Kidney tubule cell (primary cell): ENCODE measurements around the gene NFKBIA.
"Not testable (repeated sequence)": the region's sequence is repeated elsewhere in the genome, so short reads cannot be mapped to it uniquely, and the experiment has no call there.

Source experiments
- DNase-seq: peaks from one replicate; pipeline ENCODE4 v3.0.0-alpha.2; 2018; ENCODE audit warnings: low spot score

NFKBIA gene

GRCh38 chr14:35368583-35369392, 35.8 kb downstream of the NFKBIA start:
- peak; percentile 75 for DNase-seq

- DNase-seq: peak; percentile 16
Observed at GRCh38 chr14:35368139-35368460, 36.4 kb downstream of the NFKBIA start.

GRCh38 chr14:35367056-35367372, 37.5 kb downstream of the NFKBIA start:
- no peak for DNase-seq

GRCh38 chr14:35366521-35366976, 38.0 kb downstream of the NFKBIA start:
- DNase-seq: no peak

- DNase-seq: peak; percentile 60
Observed at GRCh38 chr14:35366056-35366451, 38.5 kb downstream of the NFKBIA start.

- peak; percentile 96 for DNase-seq
Observed at GRCh38 chr14:35365130-35366055, 39.2 kb downstream of the NFKBIA start.

GRCh38 chr14:35362911-35363374, 41.6 kb downstream of the NFKBIA start:
- DNase-seq: no peak

- DNase-seq: no peak
Observed at GRCh38 chr14:35362450-35362849, 42.1 kb downstream of the NFKBIA start.

GRCh38 chr14:35361141-35361480, 43.4 kb downstream of the NFKBIA start:
- no peak for DNase-seq

GRCh38 chr14:35359655-35360054, 44.9 kb downstream of the NFKBIA start:
- DNase-seq: not testable (repeated sequence)

GRCh38 chr14:35355981-35356841, 48.3 kb downstream of the NFKBIA start:
- DNase-seq: peak; percentile 21

GRCh38 chr14:35355235-35355634, 49.3 kb downstream of the NFKBIA start:
- DNase-seq: not testable (repeated sequence)

- DNase-seq: no peak
Observed at GRCh38 chr14:35353409-35354172, 51.0 kb downstream of the NFKBIA start.

- no peak for DNase-seq
Observed at GRCh38 chr14:35352274-35353233, 52.0 kb downstream of the NFKBIA start.

GRCh38 chr14:35351897-35352273, 52.7 kb downstream of the NFKBIA start:
- DNase-seq: no peak
